Upper lobe of left lung (tissue), 4 donors: ENCODE data around the gene SLC4A2.

Source experiments
- CTCF ChIP-seq, 6 experiments: fragments of 450-650 bp in 4 of 6; fragments of 200-600 bp in 2 of 6; sonication (generic) in 2 of 6; IDR thresholded peaks; one replicate each; pipeline ENCODE4 v1.5.1; 2016 to 2019; ENCODE audit warnings: antibody characterized with exemption in 6 of 6
- EP300 ChIP-seq, 4 donors: sonication (generic); formaldehyde crosslinking; IDR thresholded peaks; one replicate each; pipeline ENCODE4 v1.5.1; 2017; ENCODE audit warnings: antibody characterized with exemption in 4 of 4, control low read depth in 2 of 4
- POLR2AphosphoS5 ChIP-seq, 2 donors: sonication (generic); formaldehyde crosslinking; IDR thresholded peaks; one replicate each; pipeline ENCODE4 v1.5.1; 2017; ENCODE audit warnings: antibody characterized with exemption in 2 of 2

DNA sequence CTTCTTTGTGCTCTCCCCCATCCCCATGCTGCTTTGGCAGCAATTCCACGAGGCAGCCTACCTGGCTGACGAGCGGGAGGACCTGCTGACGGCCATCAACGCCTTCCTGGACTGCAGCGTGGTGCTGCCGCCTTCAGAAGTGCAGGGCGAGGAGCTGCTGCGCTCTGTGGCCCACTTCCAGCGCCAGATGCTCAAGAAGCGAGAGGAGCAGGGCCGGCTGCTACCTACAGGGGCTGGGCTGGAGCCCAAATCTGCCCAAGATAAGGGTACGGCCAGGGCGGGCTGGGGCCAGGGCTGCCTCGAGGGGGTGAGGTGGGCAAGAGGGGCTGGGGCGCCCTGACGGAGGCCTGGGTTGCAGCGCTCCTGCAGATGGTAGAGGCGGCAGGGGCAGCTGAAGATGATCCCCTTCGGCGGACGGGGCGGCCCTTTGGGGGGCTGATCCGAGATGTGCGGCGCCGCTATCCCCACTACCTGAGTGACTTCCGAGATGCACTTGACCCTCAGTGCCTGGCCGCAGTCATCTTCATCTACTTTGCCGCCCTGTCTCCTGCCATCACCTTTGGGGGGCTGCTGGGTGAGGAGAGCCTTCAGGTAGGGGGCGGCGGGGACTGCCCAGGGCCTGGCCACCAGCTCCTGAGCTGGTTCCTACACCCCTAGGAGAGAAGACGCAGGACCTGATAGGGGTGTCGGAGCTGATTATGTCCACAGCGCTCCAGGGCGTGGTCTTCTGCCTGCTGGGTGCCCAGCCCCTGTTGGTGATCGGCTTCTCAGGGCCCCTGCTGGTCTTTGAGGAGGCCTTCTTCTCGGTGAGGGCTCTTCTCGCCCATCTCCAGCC lies 11.9 kb downstream of the SLC4A2 start:
- TF ChIP-seq POLR2AphosphoS5 (IDR thresholded peaks at IDR 0.05) (no peak), CTCF (IDR thresholded peaks at IDR 0.05) (no peak), EP300 (IDR thresholded peaks at IDR 0.05) (no peak)
